PC-3 (cell line): ENCODE results near the gene TAF11L5. TPM values are rescaled to one million over a fixed set of nuclear protein-coding genes. Genes with fewer than 3 reads are reported as not detected.
"Not testable (repeated sequence)": the region's sequence is repeated elsewhere in the genome, so short reads cannot be mapped to it uniquely, and the experiment has no call there.

Source experiments
- ATAC-seq: fragments of 200-7000 bp; cut with Tn5 transposase; 2 replicates; pipeline ENCODE4 v1.9.1; 2020; ENCODE audit warnings: mild to moderate bottlenecking, moderate library complexity
- BruUV-seq: library from RNA; stranded (reverse); fragments of 400-500 nt; replicated peaks from 2 replicates; lab custom pipeline; 2021; lab: Mats Ljungman, UMichigan
- CTCF ChIA-PET: fragments of 300-600 bp; sonication (Branson Sonifier 250); formaldehyde crosslinking; loops from one replicate; lab custom pipeline; 2022; ENCODE audit warnings: antibody characterized with exemption; lab: Charles Lee
- POLR2A ChIA-PET: fragments of 300-600 bp; sonication (Branson Sonifier 250); formaldehyde crosslinking; loops from one replicate; lab custom pipeline; 2022; ENCODE audit warnings: antibody characterized with exemption; ENCODE audit not compliant: unreplicated experiment; lab: Charles Lee
- DNase-seq: peaks from one replicate; pipeline ENCODE4 v3.0.0-alpha.2; 2015
- H2AFZ ChIP-seq: fragments of 300-600 bp; sonication (generic); 2 replicates; pipeline ENCODE4 v1.6.0; 2016; ENCODE audit warnings: antibody characterized with exemption, low read length
- H3F3A ChIP-seq: fragments of 300-600 bp; sonication (generic); one replicate; pipeline ENCODE4 v1.6.0; 2017; ENCODE audit warnings: antibody characterized with exemption, low read length, control low read depth, mild to moderate bottlenecking; ENCODE audit not compliant: unreplicated experiment
- H3K27ac ChIP-seq: fragments of 300-600 bp; sonication (generic); 2 replicates; pipeline ENCODE4 v1.5.1; 2016; ENCODE audit warnings: mild to moderate bottlenecking, low read length
- H3K27me3 ChIP-seq: fragments of 300-600 bp; sonication (generic); 2 replicates; pipeline ENCODE4 v1.6.1; 2016; ENCODE audit warnings: low read length, mixed read lengths
- H3K36me3 ChIP-seq: fragments of 300-600 bp; sonication (generic); 2 replicates; pipeline ENCODE4 v1.6.1; 2016; ENCODE audit warnings: low read depth, mixed run types, low read length, mixed read lengths
- H3K4me1 ChIP-seq: fragments of 300-600 bp; sonication (generic); 2 replicates; pipeline ENCODE4 v1.5.1; 2016; ENCODE audit warnings: low read length; ENCODE audit not compliant: insufficient read depth
- H3K4me2 ChIP-seq: fragments of 300-600 bp; sonication (generic); 2 replicates; pipeline ENCODE4 v1.6.0; 2016; ENCODE audit warnings: low read length
- H3K4me3 ChIP-seq: fragments of 300-600 bp; sonication (generic); 2 replicates; pipeline ENCODE4 v1.5.1; 2016; ENCODE audit warnings: mild to moderate bottlenecking, low read length, mixed read lengths
- H3K79me2 ChIP-seq: fragments of 300-600 bp; sonication (generic); 2 replicates; pipeline ENCODE4 v1.6.1; 2017; ENCODE audit warnings: low read length, mixed read lengths
- H3K9ac ChIP-seq: fragments of 300-600 bp; sonication (generic); 2 replicates; pipeline ENCODE4 v1.6.0; 2016; ENCODE audit warnings: mild to moderate bottlenecking, low read length
- H3K9me2 ChIP-seq: fragments of 300-600 bp; sonication (generic); replicated peaks from 2 replicates; pipeline ENCODE4 v1.6.1; 2016; ENCODE audit warnings: mixed run types, low read length, mixed read lengths
- H3K9me3 ChIP-seq: fragments of 300-600 bp; sonication (generic); 2 replicates; pipeline ENCODE4 v1.6.1; 2016; ENCODE audit warnings: low read length, mixed read lengths
- H4K20me1 ChIP-seq: fragments of 300-600 bp; sonication (generic); 2 replicates; pipeline ENCODE4 v1.6.1; 2016; ENCODE audit warnings: low read length, mixed read lengths
- EZH2 ChIP-seq: fragments of 300-600 bp; sonication (generic); IDR thresholded peaks from one replicate; pipeline ENCODE4 v1.6.1; 2017; ENCODE audit warnings: antibody characterized with exemption, mild to moderate bottlenecking, low read length; ENCODE audit not compliant: unreplicated experiment
- EZH2phosphoT487 ChIP-seq: fragments of 300-600 bp; sonication (generic); IDR thresholded peaks from 2 replicates; pipeline ENCODE4 v1.6.1; 2018; ENCODE audit warnings: mild to moderate bottlenecking, antibody characterized with exemption, low read length, borderline replicate concordance
- intact Hi-C: fragments of 100-400 bp; cut with micrococcal nuclease; formaldehyde crosslinking; loops from 2 replicates; pipeline ENCODE4 v1.9.0; 2023
- total RNA-seq: library from RNA; depleted of rRNA; stranded (reverse); fragments of >200 nt; gene quantifications from 2 replicates; pipeline ENCODE4 v1.2.3, GENCODE V29; 2014
- TF ChIP-seq, protein P1 (sequence below): fragments of 300-600 bp; sonication (generic); conservative IDR thresholded peaks from 2 replicates; pipeline ENCODE4 v1.5.1; 2017; ENCODE audit warnings: antibody characterized with exemption, low read depth, mild to moderate bottlenecking, low read length

The TAF11L5 gene
- total RNA-seq, 1 experiment from 2014 or later: not detected

DNA sequence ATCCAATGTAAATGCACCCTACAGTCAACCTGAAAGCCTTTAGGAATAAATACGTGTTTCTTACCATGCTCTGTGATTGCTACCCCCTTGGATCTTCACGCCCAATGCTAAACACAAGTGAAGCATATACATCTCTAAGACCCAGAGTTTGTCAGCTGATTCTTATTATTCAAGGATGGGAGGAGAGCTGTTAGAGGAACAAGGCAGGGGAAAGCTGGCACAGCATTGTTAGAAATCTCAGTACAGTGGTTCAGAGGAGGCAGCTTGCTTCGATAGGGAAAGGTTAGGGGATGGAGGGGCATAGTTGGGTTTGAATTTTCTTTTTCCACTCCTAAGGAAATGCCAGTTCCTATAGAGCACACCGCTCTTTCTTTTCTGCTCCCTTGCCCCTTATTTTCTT, 43.7 kb upstream of the TAF11L5 start:
- ChIA-PET POLR2A (no interaction called here), CTCF (interaction anchor here (0.7 kb wide), 1 partner anchor 166 kb away, joined by 5 read pairs; no protein-coding TSS in a partner anchor)
- intact Hi-C loops: no loop called here
- Histone ChIP-seq H3K9ac (no peak overlapping the region), H3F3A (no peaks in the 10 kb centered on the region), H3K9me3 (no peaks in the 10 kb centered on the region), H3K36me3 (no peaks in the 10 kb centered on the region), H3K9me2 (no peaks in the 10 kb centered on the region), H4K20me1 (no peaks in the 10 kb centered on the region), H3K4me1 (0 out of 2 replicates have a peak, but pooled peaks cover under 1% of the 10 kb centered on the region), H2AFZ (peak overlapping the region; percentile 40; the same call in 1 of the 2 replicates), H3K79me2 (no peaks in the 10 kb centered on the region), H3K27me3 (no peaks in the 10 kb centered on the region), H3K27ac (no peak overlapping the region), H3K4me2 (no peak overlapping the region), H3K4me3 (no peak overlapping the region)
- ATAC-seq: no peak
- TF ChIP-seq, protein P1, sequence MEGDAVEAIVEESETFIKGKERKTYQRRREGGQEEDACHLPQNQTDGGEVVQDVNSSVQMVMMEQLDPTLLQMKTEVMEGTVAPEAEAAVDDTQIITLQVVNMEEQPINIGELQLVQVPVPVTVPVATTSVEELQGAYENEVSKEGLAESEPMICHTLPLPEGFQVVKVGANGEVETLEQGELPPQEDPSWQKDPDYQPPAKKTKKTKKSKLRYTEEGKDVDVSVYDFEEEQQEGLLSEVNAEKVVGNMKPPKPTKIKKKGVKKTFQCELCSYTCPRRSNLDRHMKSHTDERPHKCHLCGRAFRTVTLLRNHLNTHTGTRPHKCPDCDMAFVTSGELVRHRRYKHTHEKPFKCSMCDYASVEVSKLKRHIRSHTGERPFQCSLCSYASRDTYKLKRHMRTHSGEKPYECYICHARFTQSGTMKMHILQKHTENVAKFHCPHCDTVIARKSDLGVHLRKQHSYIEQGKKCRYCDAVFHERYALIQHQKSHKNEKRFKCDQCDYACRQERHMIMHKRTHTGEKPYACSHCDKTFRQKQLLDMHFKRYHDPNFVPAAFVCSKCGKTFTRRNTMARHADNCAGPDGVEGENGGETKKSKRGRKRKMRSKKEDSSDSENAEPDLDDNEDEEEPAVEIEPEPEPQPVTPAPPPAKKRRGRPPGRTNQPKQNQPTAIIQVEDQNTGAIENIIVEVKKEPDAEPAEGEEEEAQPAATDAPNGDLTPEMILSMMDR: no peak
- TF ChIP-seq EZH2phosphoT487: no peak
- TF ChIP-seq EZH2: no peak
- DNase-seq: no peak
- no TSS peak for BruUV-seq

- ATAC-seq (no peak), DNase-seq (no peak)
- no peaks in the 10 kb centered on the region for H3K9me2 ChIP-seq
- H4K20me1 ChIP-seq: no peaks in the 10 kb centered on the region
- no peak overlapping the region for H3K4me2 ChIP-seq
- ChIA-PET CTCF (no interaction called here), POLR2A (no interaction called here)
- H3K4me3 ChIP-seq: no peak overlapping the region
- H2AFZ ChIP-seq: no peak overlapping the region
- H3K9ac ChIP-seq: no peak overlapping the region
- peaks cover 12% of the 10 kb centered on the region for H3K4me1 ChIP-seq
- H3K27me3 ChIP-seq: no peaks in the 10 kb centered on the region
- H3K9me3 ChIP-seq: no peaks in the 10 kb centered on the region
- TF ChIP-seq EZH2phosphoT487: no peak
- no peak for TF ChIP-seq EZH2
- TF ChIP-seq, protein P1: no peak
- no TSS peak for BruUV-seq
- no peak overlapping the region for H3K27ac ChIP-seq
- peaks cover 6% of the 10 kb centered on the region for H3F3A ChIP-seq
- H3K79me2 ChIP-seq: no peaks in the 10 kb centered on the region
- no peaks in the 10 kb centered on the region for H3K36me3 ChIP-seq
- intact Hi-C loops: no loop called here
Measured at GRCh38 chr5:17482790-17483189, 42.2 kb upstream of the TAF11L5 start.

- H3K9ac ChIP-seq, H3K79me2 ChIP-seq, POLR2A ChIA-PET, BruUV-seq, H3K36me3 ChIP-seq, CTCF ChIA-PET, H4K20me1 ChIP-seq, H2AFZ ChIP-seq, H3K9me2 ChIP-seq, H3K9me3 ChIP-seq, H3K27me3 ChIP-seq, intact Hi-C loops, H3F3A ChIP-seq, H3K27ac ChIP-seq, H3K4me3 ChIP-seq: not testable (repeated sequence)
- ATAC-seq (peak; percentile 66), DNase-seq (peak; percentile 55)
- peak overlapping the region; percentile 30 for H3K4me2 ChIP-seq
- peaks cover 12% of the 10 kb centered on the region for H3K4me1 ChIP-seq
Measured at GRCh38 chr5:17486464-17487173, 38.4 kb upstream of the TAF11L5 start.
